NCI-H1092 (cell line): ENCODE data around the gene SERPINB8.
"Not testable (repeated sequence)": the region's sequence is repeated elsewhere in the genome, so short reads cannot be mapped to it uniquely, and the experiment has no call there.

ENCODE experiments used
- DNase-seq: peaks from one replicate; lab custom pipeline; 2025; lab: John Stamatoyannopoulos, UW

The SERPINB8 gene

GRCh38 chr18:63969942-63970808 is at the start of gene SERPINB8:
Gene SERPINB8 (plus strand): TSS chr18:63970081. CDS start chr18:63978309, 8,228 bp downstream.
- DNase-seq = peak; percentile 95

DNA sequence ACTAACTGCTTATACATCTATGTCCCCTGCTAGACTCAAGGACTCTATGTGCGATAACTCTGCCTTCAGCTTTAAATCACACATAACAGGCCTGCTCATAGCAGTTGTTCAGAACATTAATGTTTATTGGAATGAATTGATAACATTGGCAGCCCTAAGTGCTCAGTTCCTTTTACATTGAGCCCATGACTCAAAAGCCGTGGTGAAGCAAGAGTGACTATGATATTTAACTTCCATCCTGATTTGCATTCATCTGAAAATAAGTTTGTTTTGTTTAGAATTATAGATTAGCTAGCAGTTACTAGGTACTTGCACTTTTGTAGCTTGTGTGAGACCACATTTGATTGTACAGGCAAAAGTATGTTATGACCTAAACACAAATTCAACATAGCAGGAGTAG is 47.8 kb upstream of the SERPINB8 start:
- DNase-seq = no peak

DNA sequence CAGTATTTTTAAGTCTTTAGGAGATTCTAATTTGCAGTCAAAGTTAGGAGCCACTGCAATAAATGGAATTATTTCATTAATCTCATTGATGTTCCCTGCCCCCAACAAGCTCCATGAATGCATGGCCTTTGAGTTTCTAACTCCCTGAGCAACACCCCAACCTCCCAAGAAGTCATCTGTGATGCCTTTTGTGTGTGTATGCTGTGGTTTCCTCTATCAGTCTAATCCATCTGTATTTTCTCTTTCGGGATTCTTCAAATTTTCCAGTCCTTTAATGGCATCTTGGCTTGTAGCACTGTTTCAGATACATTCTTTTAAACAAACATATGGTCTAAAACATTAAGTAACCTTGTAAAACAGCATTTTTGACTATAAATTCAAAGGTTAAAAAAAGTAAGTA is 45.3 kb upstream of the SERPINB8 start:
- no peak for DNase-seq

- no peak for DNase-seq
Measured at GRCh38 chr18:63928331-63928730, 41.5 kb upstream of the SERPINB8 start.

- DNase-seq = not testable (repeated sequence)
Measured at GRCh38 chr18:63929369-63929768, 40.5 kb upstream of the SERPINB8 start.

GRCh38 chr18:63930773-63931354 is 39.0 kb upstream of the SERPINB8 start:
- no peak for DNase-seq

DNA sequence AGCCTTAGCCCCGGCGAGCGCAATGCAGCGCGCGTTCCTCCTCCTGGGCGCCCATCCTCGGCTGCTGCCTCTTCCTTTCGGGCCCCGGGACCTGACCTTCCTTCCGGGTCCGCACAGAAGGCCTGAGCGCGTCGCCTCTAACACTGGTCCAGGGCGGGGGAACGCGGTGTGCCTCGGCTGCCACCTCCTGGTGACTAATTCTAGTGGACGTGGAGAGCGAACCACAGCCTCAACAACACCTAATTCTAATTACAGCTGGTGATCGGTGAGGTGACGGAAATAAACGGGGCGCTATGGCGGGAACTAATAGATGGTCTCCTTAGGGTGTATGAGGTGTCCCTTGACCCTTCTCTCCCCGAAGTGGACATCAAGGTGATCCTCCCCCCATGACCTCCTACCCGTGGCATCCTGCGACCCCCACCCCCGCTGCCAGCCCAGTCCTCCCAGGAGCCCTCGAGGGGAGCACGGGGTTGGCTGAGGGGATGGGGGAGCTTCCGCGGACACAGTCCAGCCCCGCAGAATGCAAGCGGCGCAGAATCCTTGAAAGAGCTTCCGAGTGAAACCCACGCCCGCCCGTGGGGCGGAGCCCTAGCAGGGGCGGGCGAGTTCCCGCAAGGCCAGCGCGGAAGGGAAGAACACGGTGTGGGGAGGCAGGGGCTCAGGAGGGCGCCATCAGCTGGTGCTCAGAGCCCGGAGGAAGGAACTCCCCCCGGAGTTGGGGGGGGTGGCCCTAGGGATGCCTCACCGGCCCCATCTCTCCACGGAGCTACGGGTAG is 33.5 kb upstream of the SERPINB8 start:
- peak; percentile 79 for DNase-seq

DNA sequence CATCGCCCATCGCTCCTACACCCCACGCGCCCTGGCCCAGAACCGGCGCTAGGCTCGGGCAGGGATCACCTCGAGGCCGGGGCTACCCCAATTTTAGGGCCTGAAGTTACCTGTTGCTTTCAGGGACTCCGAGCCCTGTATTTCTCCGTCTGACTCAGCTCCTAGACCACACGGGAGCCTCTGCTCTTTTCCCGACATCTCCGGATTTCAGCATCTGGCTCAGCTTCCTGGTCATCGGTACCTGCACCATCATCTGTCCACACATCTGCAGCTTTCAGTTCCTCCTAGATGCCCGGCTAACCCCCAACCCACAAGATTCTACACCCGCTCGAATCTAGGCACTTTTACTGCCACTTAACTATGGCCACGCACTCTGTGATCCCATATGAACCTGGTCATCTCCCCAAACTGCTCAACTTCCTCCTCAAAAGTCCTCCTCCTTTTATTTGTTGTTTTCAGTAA is 32.9 kb upstream of the SERPINB8 start:
- DNase-seq = no peak

DNA sequence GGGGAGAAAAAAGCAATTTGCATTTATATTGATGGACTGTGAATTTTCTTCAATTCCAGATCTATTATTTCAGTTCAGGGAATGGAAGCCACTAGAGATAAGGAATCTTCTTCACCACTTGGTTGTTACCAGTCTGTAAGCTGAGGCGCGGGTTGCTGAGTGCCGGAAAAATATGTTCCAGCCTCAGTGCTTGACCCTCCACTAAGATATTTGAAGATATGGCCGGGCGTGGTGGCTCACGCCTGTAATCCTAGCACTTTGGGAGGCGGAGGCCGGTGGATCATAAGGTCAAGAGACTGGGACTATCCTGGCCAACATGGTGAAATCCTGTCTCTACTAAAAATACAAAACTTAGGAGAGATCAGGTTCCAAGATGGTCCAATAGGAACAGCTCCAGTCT is 29.9 kb upstream of the SERPINB8 start:
- no peak for DNase-seq

- not testable (repeated sequence) for DNase-seq
Measured at GRCh38 chr18:63940543-63941050, 29.3 kb upstream of the SERPINB8 start.

- DNase-seq = no peak
Measured at GRCh38 chr18:63947051-63947790, 22.7 kb upstream of the SERPINB8 start.

DNA sequence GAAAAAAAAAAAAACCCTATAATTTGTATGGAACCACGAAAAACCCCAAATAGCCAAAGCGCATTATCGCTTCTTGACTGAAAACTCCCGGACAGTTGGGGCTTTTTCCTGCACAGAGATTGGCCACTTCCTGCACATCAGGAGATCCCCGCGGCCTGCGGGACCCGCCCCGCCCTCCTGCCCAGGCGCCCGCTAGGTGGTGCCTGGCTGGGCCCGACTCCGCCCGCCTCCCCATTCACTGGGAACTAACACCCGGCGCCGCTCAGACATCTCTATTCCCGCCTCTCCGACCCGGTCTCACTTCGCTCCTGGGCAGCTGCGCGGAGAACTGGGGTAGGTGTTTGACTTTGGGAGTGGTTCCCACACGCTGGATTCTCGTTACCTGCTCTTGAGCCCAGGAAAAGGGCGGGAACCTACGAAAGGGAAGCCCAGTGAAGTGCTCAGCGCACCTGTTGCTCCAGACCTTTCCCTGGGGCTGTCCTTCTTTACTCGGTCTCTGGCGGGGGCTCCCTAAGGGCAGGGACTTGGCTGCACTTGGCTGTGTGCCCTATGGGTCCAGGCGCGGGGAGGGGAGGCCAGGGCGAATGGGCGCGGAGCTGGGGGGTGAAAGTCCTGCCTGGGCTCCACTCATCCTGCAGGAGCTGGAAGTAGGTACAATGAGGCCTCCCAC is 20.7 kb upstream of the SERPINB8 start, which contains the start of gene HMSD:
HMSD (plus strand) TSS at position 234 of the 670 bp plus-strand sequence. CDS start 4,155 bp downstream, outside the sequence.
- DNase-seq = peak; percentile 38

GRCh38 chr18:63951302-63951705 is 18.6 kb upstream of the SERPINB8 start:
- no peak for DNase-seq

- peak; percentile 19 for DNase-seq
Measured at GRCh38 chr18:63953811-63954210, 16.1 kb upstream of the SERPINB8 start.

DNA sequence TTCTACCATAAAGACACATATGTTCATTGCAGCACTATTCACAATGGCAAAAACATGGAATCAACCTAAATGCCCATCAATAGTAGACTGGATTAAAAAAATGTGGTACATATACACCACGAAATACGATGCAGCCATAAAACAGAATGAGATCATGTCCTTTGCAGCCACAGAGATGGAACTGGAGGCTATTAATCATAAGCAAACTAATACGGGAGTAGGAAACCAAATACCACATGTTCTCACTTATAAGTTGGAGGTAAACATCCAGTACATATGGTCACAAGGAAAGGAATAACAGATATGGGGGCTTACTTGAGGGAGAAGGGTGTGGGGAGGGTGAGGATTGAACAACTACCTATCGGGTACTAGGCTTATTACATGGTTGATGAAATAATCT is 13.1 kb upstream of the SERPINB8 start:
- DNase-seq = no peak

DNA sequence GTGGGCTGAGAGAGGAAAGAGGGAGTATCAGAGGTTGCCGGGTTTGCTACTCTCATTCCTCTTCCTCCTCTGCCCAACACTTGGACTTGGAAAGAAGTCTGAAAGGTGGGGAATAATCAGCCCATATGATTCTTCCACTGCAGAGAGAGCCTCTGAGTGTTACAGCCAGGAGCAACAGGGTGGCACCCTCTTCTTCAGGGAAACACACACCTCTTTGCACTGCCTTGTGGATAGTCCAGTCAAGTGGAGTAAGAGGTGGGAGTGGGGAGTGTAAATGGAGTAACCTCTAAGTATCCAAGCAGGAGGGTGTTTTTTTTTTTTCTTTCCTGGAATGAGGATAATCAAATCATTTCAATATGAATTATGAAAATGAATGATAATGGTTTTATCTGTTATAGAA is 9.0 kb upstream of the SERPINB8 start:
- DNase-seq = no peak

DNA sequence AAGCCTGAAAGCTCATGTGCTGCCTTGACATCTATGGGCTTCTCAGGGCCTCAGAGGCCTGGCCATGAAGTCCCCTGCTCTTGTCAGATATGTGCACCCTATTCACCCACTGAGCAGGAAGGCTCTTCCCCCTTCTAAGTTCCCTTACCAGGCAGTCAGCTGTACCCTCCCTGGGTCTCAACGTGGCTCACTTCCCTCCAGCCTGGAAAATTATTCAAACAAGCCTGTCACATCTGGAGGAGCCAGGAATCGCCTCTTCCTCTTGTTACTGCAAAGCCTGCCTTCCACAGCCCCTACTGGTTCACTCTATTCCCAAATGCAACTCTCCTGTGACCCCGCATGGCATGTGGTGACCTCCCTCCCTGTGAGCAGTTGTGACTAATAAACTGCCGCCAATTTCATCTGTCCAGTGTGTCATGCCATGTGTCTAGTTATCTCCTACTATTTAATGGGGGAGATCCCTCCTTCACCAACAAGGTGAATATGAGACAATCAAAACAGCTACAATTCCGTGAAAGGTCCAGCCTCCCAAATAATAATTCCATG is 8.4 kb upstream of the SERPINB8 start:
- DNase-seq = no peak

GRCh38 chr18:63962137-63962536 is 7.7 kb upstream of the SERPINB8 start:
- no peak for DNase-seq

GRCh38 chr18:63963615-63964256 is 6.1 kb upstream of the SERPINB8 start:
- DNase-seq = peak; percentile 34

- DNase-seq = no peak
Measured at GRCh38 chr18:63964908-63965307, 5.0 kb upstream of the SERPINB8 start.
